Measurements from ENCODE around the gene RABL6. TPM values are rescaled to one million over a fixed set of nuclear protein-coding genes. Genes with fewer than 3 reads are reported as not detected.

The RABL6 gene
- total RNA-seq = 10 to 100 TPM; 72.7 to 82.5 (median 75.9) TPM
- 42.3 TPM for total RNA-seq (2013)

- TF ChIP-seq CTCF (IDR thresholded peaks at IDR 0.05) = no peak
- WGBS (ENCODE audit: insufficient coverage) = under 1% methylated on average over 96 of the region's 96 CpGs
- intact Hi-C loops (cut with micrococcal nuclease) = loop anchor here (5.0 kb wide), 1 partner anchor 35 kb away; the partner anchor contains the start of gene AJM1
- peak within 1 kb of the TSS; percentile 84 to 92 for H3K27ac Mint-ChIP-seq
- H3K9me3 Mint-ChIP-seq = no peaks in the 10 kb centered on the region
- H3K4me1 Mint-ChIP-seq = peaks cover 23 to 35% of the 10 kb centered on the region in 2 donors
- no peaks in the 10 kb centered on the region for H3K27me3 Mint-ChIP-seq (ENCODE audit: low read depth in 2 of 2)
- H3K36me3 Mint-ChIP-seq = no peaks in the 10 kb centered on the region
- Histone ChIP-seq H3K4me1 (ENCODE audit: control insufficient read depth, insufficient read depth, low read length) (peaks cover 31% of the 10 kb centered on the region), H3K27ac (ENCODE audit: low read length) (peak within 1 kb of the TSS; percentile 93), H3K36me3 (ENCODE audit: control insufficient read depth, insufficient read depth, low read length) (peaks cover 6% of the 10 kb centered on the region), H3K9me3 (ENCODE audit: control insufficient read depth, insufficient read depth, low read length) (no peaks in the 10 kb centered on the region), H3K4me3 (ENCODE audit: low read length) (peak within 1 kb of the TSS; percentile 84), H3K27me3 (ENCODE audit: control insufficient read depth, insufficient read depth, low read length) (no peaks in the 10 kb centered on the region)
- peak within 1 kb of the TSS; percentile 91 for H3K4me3 Mint-ChIP-seq
- peak; percentile 83 to 94 for DNase-seq
- peak; percentile 89 to 94 (median 90) for ATAC-seq
These were observed at the start of gene RABL6 for GRCh38 chr9:136807281-136808074. Gene RABL6 (plus strand): TSS chr9:136807948. CDS start chr9:136808197, 249 bp downstream.

- intact Hi-C loops (cut with micrococcal nuclease) = no loop called here
- DNase-seq = no peak
- no peak for ATAC-seq
- Mint-ChIP-seq H3K4me1 (no peaks in the 10 kb centered on the region), H3K27ac (no peak overlapping the region), H3K9me3 (no peaks in the 10 kb centered on the region), H3K27me3 (ENCODE audit: low read depth in 2 of 2) (peaks cover 0 to 5% of the 10 kb centered on the region in 2 donors), H3K4me3 (no peak overlapping the region), H3K36me3 (no peaks in the 10 kb centered on the region)
- Histone ChIP-seq H3K4me1 (ENCODE audit: control insufficient read depth, insufficient read depth, low read length) (peaks cover 25% of the 10 kb centered on the region), H3K27ac (ENCODE audit: low read length) (no peak overlapping the region), H3K9me3 (ENCODE audit: control insufficient read depth, insufficient read depth, low read length) (no peaks in the 10 kb centered on the region), H3K27me3 (ENCODE audit: control insufficient read depth, insufficient read depth, low read length) (no peaks in the 10 kb centered on the region), H3K36me3 (ENCODE audit: control insufficient read depth, insufficient read depth, low read length) (no peaks in the 10 kb centered on the region), H3K4me3 (ENCODE audit: low read length) (no peak overlapping the region)
- 58% methylated on average over 9 of the region's 9 CpGs for WGBS (ENCODE audit: insufficient coverage)
- TF ChIP-seq CTCF (IDR thresholded peaks at IDR 0.05) = no peak
These were observed 48.7 kb upstream of the RABL6 start for GRCh38 chr9:136759001-136759400.

GRCh38 chr9:136759436-136760325 is 48.1 kb upstream of the RABL6 start:
- no peaks in the 10 kb centered on the region for H3K9me3 Mint-ChIP-seq
- Histone ChIP-seq H3K27ac (ENCODE audit: low read length) (no peak overlapping the region), H3K4me3 (ENCODE audit: low read length) (no peak overlapping the region), H3K27me3 (ENCODE audit: control insufficient read depth, insufficient read depth, low read length) (no peaks in the 10 kb centered on the region), H3K36me3 (ENCODE audit: control insufficient read depth, insufficient read depth, low read length) (no peaks in the 10 kb centered on the region), H3K9me3 (ENCODE audit: control insufficient read depth, insufficient read depth, low read length) (no peaks in the 10 kb centered on the region), H3K4me1 (ENCODE audit: control insufficient read depth, insufficient read depth, low read length) (peaks cover 20% of the 10 kb centered on the region)
- WGBS (ENCODE audit: insufficient coverage) = 80% methylated on average over 27 of the region's 27 CpGs
- H3K36me3 Mint-ChIP-seq = no peaks in the 10 kb centered on the region
- H3K27ac Mint-ChIP-seq = no peak overlapping the region
- no peak for TF ChIP-seq CTCF (IDR thresholded peaks at IDR 0.05)
- intact Hi-C loops (cut with micrococcal nuclease) = no loop called here
- DNase-seq (no peak), ATAC-seq (no peak)
- peaks cover 0 to 5% of the 10 kb centered on the region in 2 donors for H3K27me3 Mint-ChIP-seq (ENCODE audit: low read depth in 2 of 2)
- no peak overlapping the region for H3K4me3 Mint-ChIP-seq
- no peaks in the 10 kb centered on the region for H3K4me1 Mint-ChIP-seq
